GM12864 (cell line): ENCODE data around the gene CALY.
A peak's percentile ranks its signal among the peaks of the same experiment; 100 is the strongest.

ENCODE experiments used
- DNase-seq: peaks from one replicate; pipeline ENCODE4 v3.0.0-alpha.2; 2011; ENCODE audit warnings: low read depth
- H3K4me3 ChIP-seq: 2 replicates; pipeline ENCODE4 v1.5.1; 2011; ENCODE audit warnings: mild to moderate bottlenecking, low read depth, low read length, control low read depth
- CTCF ChIP-seq: IDR thresholded peaks from 2 replicates; pipeline ENCODE4 v1.5.1; 2011; ENCODE audit warnings: low read depth, mild to moderate bottlenecking, moderate library complexity, low read length, control low read depth, inconsistent platforms; ENCODE audit errors: missing control alignments

CALY gene

GRCh38 chr10:133309720-133310398, 26.8 kb downstream of the CALY start:
- H3K4me3 ChIP-seq = no peak overlapping the region
- no peak for DNase-seq
- TF ChIP-seq CTCF = no peak

DNA sequence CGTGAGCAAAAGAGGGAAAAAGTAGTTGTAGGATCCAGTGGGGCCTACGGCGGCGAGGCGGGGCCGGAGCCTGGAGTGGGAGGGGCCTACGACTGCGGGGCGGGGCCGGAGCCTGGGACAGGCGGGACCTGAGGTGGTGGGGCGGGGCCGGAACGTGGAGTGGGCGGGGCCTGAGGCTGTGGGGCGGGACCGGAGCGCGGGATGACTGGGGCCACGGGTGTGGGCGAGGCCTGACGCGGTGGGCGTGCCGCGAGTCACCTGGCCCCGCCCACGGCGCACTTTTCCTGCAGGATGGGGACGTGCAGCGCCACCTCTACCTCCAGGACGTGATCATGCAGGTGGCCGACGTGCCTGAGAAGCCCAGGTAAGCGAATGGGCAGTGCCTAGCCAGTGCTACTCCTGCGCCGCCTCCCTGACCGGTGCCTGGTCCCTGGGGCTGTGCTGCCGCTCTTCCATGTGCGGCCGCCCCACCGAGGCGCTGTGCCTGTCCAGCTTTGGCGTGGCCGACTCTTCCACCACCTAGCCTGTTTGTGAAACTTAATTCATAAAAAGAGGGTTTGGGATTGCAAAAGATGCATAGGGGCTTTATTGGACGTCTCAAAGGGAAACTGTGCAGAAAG, 27.5 kb downstream of the CALY start:
- no peak for TF ChIP-seq CTCF
- DNase-seq = peak; percentile 45
- peak overlapping the region; percentile 80 for H3K4me3 ChIP-seq

DNA sequence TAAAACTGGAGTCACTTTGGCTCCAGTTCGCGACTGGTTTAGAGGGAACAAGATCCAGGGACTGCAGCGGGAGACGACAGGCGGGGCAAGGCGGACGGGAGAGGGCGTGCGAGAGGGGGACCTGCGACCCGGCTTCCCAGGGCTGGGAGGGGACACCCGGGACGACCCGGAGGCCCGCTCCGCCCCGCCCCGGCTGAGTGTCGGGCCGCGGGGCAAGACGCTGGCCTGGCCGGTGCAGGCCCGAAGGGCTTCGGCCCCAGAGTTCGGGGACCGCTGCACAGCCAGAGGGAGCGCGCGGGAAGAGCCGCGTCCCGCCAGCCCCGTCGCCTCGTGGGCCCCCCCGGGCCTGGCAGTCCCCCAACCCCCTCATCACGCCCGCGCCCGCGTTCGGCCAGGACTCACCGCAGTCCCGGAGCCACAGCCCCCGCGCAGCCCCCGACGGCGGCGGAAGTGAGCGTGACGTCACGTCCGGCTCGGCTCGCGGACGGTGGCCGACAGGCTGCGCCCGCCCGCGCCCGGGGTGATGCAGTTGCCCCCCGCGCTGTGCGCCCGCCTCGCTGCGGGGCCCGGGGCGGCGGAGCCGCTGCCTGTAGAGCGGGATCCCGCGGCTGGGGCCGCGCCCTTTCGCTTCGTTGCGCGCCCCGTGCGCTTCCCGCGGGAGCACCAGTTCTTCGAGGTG, 28.1 kb downstream of the CALY start, which contains the start of the genes TUBGCP2 and ZNF511:
Gene TUBGCP2 (minus strand): TSS at position 452 of the 679 bp plus-strand sequence. CDS start 5,931 bp downstream, outside the sequence.
Gene ZNF511 (plus strand): TSS at position 494 of the 679 bp plus-strand sequence. CDS start 30 bp downstream, at position 524.
- H3K4me3 ChIP-seq = peak within 1 kb of the TSS; percentile 80
- peak; percentile 33 for TF ChIP-seq CTCF
- DNase-seq = peak; percentile 35

DNA sequence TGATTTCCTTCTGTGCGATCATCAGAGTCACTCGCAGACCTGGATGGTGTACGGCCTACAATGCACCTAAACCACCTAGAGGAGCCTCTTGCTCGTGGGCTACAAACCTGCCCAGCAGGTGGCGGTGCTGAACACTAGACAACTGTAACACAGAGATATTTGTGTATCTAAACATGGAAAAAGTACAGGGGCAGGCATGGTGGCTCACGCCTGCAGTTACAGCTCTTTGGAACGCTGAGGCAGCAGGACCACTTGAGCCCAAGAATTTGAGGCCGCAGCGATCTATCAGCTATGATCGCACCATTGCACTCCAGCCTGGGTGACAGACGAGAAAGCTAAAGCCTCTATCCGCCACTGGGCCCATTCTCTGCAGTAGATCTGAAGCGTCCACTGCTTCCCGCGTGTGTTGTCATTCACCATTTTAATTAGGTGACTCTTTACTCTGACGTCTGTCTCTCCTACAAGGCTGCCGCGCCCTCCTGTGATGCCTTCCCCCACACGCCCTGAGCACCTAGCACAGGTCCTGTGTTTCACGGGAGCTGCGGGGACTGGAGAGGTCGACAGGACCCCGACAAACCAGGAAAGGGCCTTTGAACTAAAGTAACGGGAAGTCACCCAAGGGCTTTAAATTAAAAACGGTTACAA, 28.8 kb downstream of the CALY start:
- peak; percentile 84 for TF ChIP-seq CTCF
- peak overlapping the region; percentile 80 for H3K4me3 ChIP-seq
- DNase-seq = peak; percentile 68

GRCh38 chr10:133306941-133307379, 29.7 kb downstream of the CALY start:
- no peak for DNase-seq
- H3K4me3 ChIP-seq = no peak overlapping the region
- TF ChIP-seq CTCF = no peak

GRCh38 chr10:133306097-133306476, 30.6 kb downstream of the CALY start:
- H3K4me3 ChIP-seq = no peak overlapping the region
- no peak for DNase-seq
- TF ChIP-seq CTCF = no peak
